Skeletal muscle tissue (tissue), 4 donors: Measurements from ENCODE around the gene RRP1. TPM values are rescaled to one million over a fixed set of nuclear protein-coding genes. Genes with fewer than 3 reads are reported as not detected.

Experiments used
- H3K27ac ChIP-seq: one replicate; pipeline ENCODE4 v1.7.0; 2013; ENCODE audit warnings: mild to moderate bottlenecking, low read depth, low read length, inconsistent platforms
- H3K27me3 ChIP-seq, 3 donors: one replicate each; pipeline ENCODE4 v1.7.0; 2013; ENCODE audit warnings: low read length in 3 of 3; ENCODE audit not compliant: control insufficient read depth in 3 of 3, insufficient read depth in 3 of 3
- H3K36me3 ChIP-seq, 3 donors: one replicate each; pipeline ENCODE4 v1.7.0; 2013; ENCODE audit warnings: low read length in 3 of 3; ENCODE audit not compliant: control insufficient read depth in 3 of 3, insufficient read depth in 3 of 3
- H3K4me1 ChIP-seq, 3 donors: one replicate each; pipeline ENCODE4 v1.7.0; 2013; ENCODE audit warnings: low read length in 3 of 3, mild to moderate bottlenecking in 3 of 3; ENCODE audit not compliant: control insufficient read depth in 3 of 3, insufficient read depth in 3 of 3
- H3K4me3 ChIP-seq, 3 donors: one replicate each; pipeline ENCODE4 v1.7.0; 2013; ENCODE audit warnings: low read length in 3 of 3
- H3K9ac ChIP-seq, 3 donors: one replicate each; pipeline ENCODE4 v1.7.0; 2013; ENCODE audit warnings: low read length in 3 of 3, mild to moderate bottlenecking in 3 of 3, moderate library complexity in 2 of 3, low read depth in 1 of 3
- H3K9me3 ChIP-seq, 3 donors: one replicate each; pipeline ENCODE4 v1.7.0; 2013; ENCODE audit warnings: low read length in 3 of 3; ENCODE audit not compliant: control insufficient read depth in 3 of 3
- total RNA-seq: library from RNA; depleted of rRNA; stranded (reverse); fragments of >200 nt; gene quantifications from one replicate; pipeline ENCODE4 v1.2.3, GENCODE V29; 2014
- donor health status: Osteomylitis.

Gene RRP1
- total RNA-seq, 1 donor from 2014 or later = 10.4 TPM

- Histone ChIP-seq H3K9me3 (no peaks in the 10 kb centered on the region), H3K27ac (no peak overlapping the region), H3K4me1 (no peaks in the 10 kb centered on the region), H3K4me3 (no peak overlapping the region), H3K36me3 (peaks cover 87 to 94% (median 94%) of the 10 kb centered on the region in 3 donors), H3K27me3 (no peaks in the 10 kb centered on the region), H3K9ac (no peak overlapping the region)
These were observed 8.7 kb downstream of the RRP1 start for GRCh38 chr21:43797925-43798715.

- H3K4me3 ChIP-seq = no peak overlapping the region
- no peaks in the 10 kb centered on the region for H3K4me1 ChIP-seq
- H3K27ac ChIP-seq = no peak overlapping the region
- H3K27me3 ChIP-seq = no peaks in the 10 kb centered on the region
- H3K9me3 ChIP-seq = no peaks in the 10 kb centered on the region
- H3K9ac ChIP-seq = no peak overlapping the region
- peaks cover 83 to 93% (median 86%) of the 10 kb centered on the region in 3 donors for H3K36me3 ChIP-seq
These were observed 10.0 kb downstream of the RRP1 start for GRCh38 chr21:43799301-43799840.

GRCh38 chr21:43800124-43800523 lies 10.7 kb downstream of the RRP1 start:
- peaks cover 79 to 90% (median 82%) of the 10 kb centered on the region in 3 donors for H3K36me3 ChIP-seq

GRCh38 chr21:43800566-43800965 lies 11.2 kb downstream of the RRP1 start:
- no peak overlapping the region for H3K9ac ChIP-seq
- no peaks in the 10 kb centered on the region for H3K27me3 ChIP-seq
- H3K4me1 ChIP-seq = no peaks in the 10 kb centered on the region
- no peak overlapping the region for H3K4me3 ChIP-seq
- H3K9me3 ChIP-seq = no peaks in the 10 kb centered on the region
- H3K27ac ChIP-seq = no peak overlapping the region
- peaks cover 77 to 86% (median 78%) of the 10 kb centered on the region in 3 donors for H3K36me3 ChIP-seq

More at GRCh38 chr21:43800124-43800523, 10.7 kb downstream of the RRP1 start:
- Histone ChIP-seq H3K27ac (no peak overlapping the region), H3K4me1 (no peaks in the 10 kb centered on the region), H3K9ac (no peak overlapping the region), H3K9me3 (no peaks in the 10 kb centered on the region), H3K4me3 (no peak overlapping the region), H3K27me3 (no peaks in the 10 kb centered on the region)

GRCh38 chr21:43801006-43801783 lies 11.8 kb downstream of the RRP1 start:
- Histone ChIP-seq H3K27ac (no peak overlapping the region), H3K36me3 (peaks cover 72 to 86% (median 72%) of the 10 kb centered on the region in 3 donors), H3K27me3 (no peaks in the 10 kb centered on the region)

GRCh38 chr21:43802713-43803313 lies 13.4 kb downstream of the RRP1 start:
- Histone ChIP-seq H3K27me3 (no peaks in the 10 kb centered on the region), H3K9me3 (no peaks in the 10 kb centered on the region), H3K27ac (no peak overlapping the region), H3K4me1 (no peaks in the 10 kb centered on the region), H3K9ac (no peak overlapping the region), H3K36me3 (peaks cover 56 to 72% (median 56%) of the 10 kb centered on the region in 3 donors), H3K4me3 (no peak overlapping the region)

More at GRCh38 chr21:43801006-43801783, 11.8 kb downstream of the RRP1 start:
- H3K4me1 ChIP-seq = no peaks in the 10 kb centered on the region
- H3K9ac ChIP-seq = no peak overlapping the region
- H3K4me3 ChIP-seq = no peak overlapping the region
- H3K9me3 ChIP-seq = no peaks in the 10 kb centered on the region

GRCh38 chr21:43803558-43804300 lies 14.4 kb downstream of the RRP1 start:
- Histone ChIP-seq H3K9me3 (no peaks in the 10 kb centered on the region), H3K36me3 (peaks cover 47 to 65% (median 48%) of the 10 kb centered on the region in 3 donors), H3K27me3 (no peaks in the 10 kb centered on the region), H3K9ac (no peak overlapping the region), H3K4me3 (no peak overlapping the region), H3K27ac (no peak overlapping the region), H3K4me1 (no peaks in the 10 kb centered on the region)

GRCh38 chr21:43805275-43805800 lies 16.0 kb downstream of the RRP1 start:
- peaks cover 32 to 49% (median 34%) of the 10 kb centered on the region in 3 donors for H3K36me3 ChIP-seq
- H3K27me3 ChIP-seq = no peaks in the 10 kb centered on the region
- no peak overlapping the region for H3K9ac ChIP-seq
- H3K9me3 ChIP-seq = no peaks in the 10 kb centered on the region
- H3K4me3 ChIP-seq = no peak overlapping the region
- no peak overlapping the region for H3K27ac ChIP-seq
- peaks cover 0 to 2% (median under 1%) of the 10 kb centered on the region in 3 donors for H3K4me1 ChIP-seq
